HG03460 (cell line): ENCODE measurements around the gene CAPS2.
"Not testable (repeated sequence)": the region's sequence is repeated elsewhere in the genome, so short reads cannot be mapped to it uniquely, and the experiment has no call there.

ENCODE experiments used
- ATAC-seq: cut with Tn5 transposase; IDR thresholded peaks from one replicate; pipeline ENCODE4 v1.9.1; 2021; ENCODE audit not compliant: unreplicated experiment

CAPS2 gene

DNA sequence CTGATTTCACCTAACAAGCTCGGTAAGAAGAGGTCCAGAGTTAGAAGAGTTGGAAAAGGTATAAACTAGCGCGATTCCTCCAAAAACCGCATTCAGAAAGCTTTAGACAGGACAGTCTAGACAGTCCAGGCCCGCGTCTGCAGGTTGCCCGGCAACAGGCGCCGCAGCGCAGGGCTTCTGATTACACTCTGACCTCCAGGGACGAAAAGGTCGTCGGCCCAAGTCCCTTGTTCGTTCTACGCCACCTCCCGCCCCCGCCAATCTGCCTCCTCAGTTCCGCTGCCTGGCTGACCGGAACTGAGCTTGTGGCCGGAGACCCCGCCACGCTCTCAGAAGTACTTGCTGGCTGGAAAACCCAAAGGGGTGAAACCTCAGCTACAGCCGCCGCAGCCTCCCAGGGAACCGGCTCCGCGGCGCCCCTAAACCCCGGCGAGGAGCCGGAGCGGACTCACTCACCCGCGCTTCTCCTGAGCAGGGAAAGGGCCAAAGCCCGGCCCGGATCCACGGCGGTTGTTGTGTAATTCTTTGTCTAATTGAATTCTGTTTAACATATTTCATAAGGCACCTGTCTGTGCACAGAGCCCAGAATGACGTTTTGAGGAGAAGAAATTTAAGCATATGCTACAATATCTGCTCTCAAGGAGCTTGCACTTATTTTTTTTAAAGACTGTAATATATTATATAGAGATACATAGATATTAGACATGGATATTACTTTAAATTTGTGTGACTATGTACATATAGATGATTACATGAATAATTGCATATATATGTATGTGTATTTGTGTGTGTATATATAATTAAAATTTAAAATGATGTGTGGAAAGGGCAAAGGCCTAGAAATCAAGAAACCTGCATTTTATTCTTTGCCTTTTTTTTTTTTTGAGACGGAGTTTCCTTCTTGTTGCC, at the start of gene CAPS2:
Gene CAPS2 (minus strand): TSS at position 407 of the 909 bp plus-strand sequence. CDS start 3,826 bp downstream, outside the sequence.
- ATAC-seq = peak; percentile 81

GRCh38 chr12:75378354-75378753, 48.2 kb upstream of the CAPS2 start:
- no peak for ATAC-seq

DNA sequence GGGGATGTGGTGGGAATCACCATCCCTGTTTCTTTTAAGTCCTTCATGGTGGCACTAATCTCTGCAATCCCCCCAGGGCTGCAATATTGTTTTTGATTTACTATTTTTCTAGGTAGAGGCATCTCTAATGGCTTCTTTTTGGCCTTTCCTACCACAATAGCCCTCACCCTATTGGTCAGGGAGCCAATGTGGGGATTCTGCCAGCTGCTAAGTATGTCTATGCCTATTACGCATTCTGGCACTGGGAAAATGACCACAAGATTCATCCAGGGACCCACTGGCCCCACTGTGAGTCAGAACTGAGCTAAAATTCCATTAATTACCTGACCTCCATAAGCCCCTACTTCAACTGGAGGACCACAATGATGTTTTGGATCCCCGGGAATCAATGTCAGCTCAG, 44.8 kb upstream of the CAPS2 start:
- no peak for ATAC-seq

- ATAC-seq = peak; percentile 65
Measured at GRCh38 chr12:75366629-75367028, 36.5 kb upstream of the CAPS2 start.

DNA sequence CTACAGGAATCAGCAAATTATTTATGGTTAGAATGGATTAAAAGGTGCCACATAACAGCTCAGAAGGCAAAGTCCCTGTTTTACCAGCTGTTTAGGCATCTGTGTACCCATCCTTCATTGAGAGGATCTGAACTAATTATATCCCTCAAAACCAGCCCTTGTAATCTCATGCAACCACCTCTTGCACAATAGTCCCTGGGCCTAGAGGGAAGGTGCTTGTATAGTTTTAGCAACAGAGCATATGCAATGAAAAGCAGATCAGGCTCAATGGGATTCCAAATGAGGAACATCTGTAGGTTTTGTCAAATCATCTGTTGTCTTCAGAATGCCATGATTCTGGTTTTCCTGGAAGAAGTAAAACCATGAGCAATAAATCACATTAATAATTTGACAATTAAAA, 34.8 kb upstream of the CAPS2 start:
- ATAC-seq = no peak

DNA sequence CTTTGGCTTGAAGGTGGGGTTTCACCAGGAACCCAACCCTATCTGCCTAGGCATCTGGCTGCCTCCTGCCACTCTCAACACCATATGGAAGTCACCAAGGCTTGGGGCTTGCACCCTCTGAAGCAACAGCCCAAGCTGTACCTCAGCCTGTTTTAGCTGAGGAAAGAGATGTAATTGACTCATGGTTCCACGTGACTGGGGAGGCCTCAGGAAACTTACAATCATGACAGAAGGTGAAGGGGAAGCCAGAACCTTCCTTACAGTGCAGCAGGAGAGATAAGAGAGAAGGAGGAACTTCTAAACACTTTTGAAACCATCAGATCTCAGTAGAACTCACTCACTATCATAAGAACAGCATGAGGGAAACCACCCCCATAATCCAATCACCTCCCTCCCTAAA, 31.3 kb upstream of the CAPS2 start:
- ATAC-seq = no peak

DNA sequence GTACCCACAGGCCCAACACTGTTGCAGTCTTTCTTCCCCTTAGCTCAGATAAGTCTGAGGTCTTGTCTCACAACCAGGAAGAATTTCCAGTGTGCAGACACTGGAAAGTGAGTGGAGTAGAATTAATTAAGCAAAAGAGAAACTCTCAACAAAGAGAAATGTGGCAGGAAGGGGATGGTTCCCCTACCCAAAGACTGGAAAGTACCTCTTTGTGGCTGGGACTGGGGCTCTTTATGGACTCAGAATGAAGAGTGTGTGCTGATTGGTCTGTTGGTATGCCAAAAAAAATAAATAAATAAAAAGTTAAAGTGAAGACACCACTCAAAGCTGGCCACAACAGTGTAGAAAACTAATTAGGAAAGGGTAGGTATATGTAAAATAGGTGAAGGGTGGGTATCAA, 30.8 kb upstream of the CAPS2 start:
- no peak for ATAC-seq

- no peak for ATAC-seq
Measured at GRCh38 chr12:75354011-75354410, 23.9 kb upstream of the CAPS2 start.

DNA sequence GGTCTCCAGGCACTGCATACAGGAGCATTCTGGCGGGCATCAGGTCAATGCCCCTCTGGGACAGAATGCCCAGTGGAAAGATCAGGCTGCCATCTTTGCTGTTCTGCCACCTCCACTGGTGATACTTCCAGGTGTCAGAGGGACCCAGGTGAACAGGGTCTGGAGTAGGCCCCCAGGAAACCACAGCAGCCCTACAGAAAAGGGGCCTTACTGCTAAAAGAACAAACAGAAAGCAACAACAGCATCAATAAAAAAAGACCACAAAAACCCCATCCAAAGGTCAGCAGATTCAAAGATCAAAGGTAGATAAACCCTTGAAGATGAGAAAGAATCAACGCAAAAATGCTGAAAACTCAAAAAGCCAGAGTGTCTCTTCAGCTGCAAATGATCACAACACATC, 20.3 kb upstream of the CAPS2 start:
- ATAC-seq = no peak

- no peak for ATAC-seq
Measured at GRCh38 chr12:75349946-75350345, 19.8 kb upstream of the CAPS2 start.

GRCh38 chr12:75346215-75346614, 16.1 kb upstream of the CAPS2 start:
- ATAC-seq = not testable (repeated sequence)

- ATAC-seq = no peak
Measured at GRCh38 chr12:75345531-75345930, 15.4 kb upstream of the CAPS2 start.

GRCh38 chr12:75341873-75342272, 11.7 kb upstream of the CAPS2 start:
- ATAC-seq = no peak

DNA sequence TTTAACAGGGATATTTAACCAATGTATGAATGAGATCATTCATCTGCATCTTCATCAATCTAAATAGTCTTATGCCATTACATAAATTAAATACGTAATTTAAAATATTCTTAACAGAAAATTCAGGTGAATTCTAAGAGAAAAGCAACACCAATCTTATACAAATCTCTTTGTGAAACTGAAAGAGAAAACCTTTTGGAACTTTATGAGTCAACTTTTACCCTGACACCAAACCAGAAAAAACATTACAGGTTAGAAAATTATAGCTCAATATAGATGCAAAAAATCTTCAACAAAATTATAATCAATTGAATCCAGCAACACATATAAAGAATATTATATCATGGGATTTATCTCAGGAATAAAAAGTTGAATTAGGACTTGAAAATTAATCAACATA, 7.8 kb upstream of the CAPS2 start:
- ATAC-seq = peak; percentile 55

DNA sequence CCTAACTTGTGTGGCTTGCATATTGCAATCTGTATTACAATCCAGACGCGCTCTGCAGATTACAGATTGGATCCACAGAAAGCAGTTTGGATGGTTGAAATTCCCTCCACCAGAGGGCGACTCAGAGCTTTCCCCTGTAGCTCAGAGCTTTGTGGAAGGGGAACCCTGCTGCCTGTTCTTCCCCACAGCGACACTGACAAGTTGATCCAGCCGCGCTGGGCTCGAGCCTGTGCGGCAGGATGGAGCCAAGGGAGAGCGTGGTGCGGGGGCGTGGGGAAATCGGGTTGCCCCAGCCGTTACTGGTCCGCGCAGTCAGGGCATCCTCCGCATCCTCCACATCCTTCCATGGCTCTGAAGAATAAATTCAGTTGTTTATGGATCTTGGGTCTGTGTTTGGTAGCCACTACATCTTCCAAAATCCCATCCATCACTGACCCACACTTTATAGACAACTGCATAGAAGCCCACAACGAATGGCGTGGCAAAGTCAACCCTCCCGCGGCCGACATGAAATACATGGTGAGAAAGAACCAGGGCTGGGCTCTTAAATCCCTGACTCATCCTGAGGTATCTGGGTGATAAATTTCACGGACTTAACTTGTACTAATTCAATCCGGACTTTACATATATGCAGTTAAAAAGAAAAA, 4.4 kb upstream of the CAPS2 start, which contains the start of gene GLIPR1L1:
Gene GLIPR1L1 (plus strand): TSS at position 287 of the 647 bp plus-strand sequence. CDS start 59 bp downstream, at position 346.
- peak; percentile 59 for ATAC-seq

DNA sequence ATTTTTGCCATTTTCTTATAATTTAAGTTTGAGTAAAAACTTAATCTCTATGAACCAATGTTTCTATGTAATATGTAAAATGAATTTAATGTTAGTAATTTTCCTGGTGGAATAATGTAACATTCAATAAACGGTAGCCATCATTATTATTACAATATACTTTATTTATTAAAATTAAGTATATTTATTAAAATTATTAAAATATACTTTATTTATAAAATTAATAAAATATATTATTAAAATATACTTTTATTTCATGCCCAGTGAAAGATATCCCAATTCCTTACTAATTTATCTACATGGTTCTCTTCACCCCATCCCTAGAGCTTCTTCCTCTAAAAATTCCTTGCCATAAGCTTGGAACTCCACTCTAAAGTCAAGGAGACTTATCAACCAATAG, 2.5 kb downstream of the CAPS2 start:
- ATAC-seq = no peak

DNA sequence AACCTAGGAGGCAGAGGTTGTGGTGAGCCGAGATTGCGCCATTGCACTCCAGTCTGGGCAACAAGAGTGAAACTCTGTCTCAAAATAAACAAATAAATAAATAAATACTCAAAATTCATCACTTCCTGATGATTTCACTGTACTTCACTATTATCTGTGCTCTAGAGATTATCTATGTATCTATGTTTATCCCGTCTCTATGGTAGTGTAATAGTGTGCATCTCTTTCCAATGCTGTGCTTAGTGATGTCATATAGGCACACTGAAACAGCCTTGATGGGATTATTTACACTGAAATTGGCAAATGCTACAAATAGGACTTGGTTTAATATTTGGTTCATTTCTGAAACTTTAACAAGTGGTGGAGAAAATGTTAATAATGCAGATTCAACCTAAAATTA, 6.5 kb downstream of the CAPS2 start:
- no peak for ATAC-seq

DNA sequence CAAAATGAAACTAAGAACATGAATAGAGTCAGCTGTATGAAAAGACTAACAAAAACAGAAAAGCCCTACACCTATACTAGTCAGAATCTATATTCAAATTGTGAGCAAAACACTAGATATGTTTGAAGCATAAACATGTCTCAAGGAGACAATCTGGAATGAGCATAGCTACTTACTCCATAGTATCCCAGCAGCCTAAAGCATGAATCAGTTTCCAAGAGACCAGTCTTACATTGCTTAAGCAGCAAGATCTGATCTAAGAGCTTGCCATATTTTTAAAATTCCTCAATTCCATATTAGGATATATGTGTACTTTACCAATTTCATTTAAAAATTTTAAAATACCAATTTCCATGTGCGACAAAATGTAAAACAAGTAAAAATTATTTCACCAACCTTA, 7.7 kb downstream of the CAPS2 start:
- ATAC-seq = no peak

GRCh38 chr12:75317784-75318183, 12.3 kb downstream of the CAPS2 start:
- no peak for ATAC-seq

DNA sequence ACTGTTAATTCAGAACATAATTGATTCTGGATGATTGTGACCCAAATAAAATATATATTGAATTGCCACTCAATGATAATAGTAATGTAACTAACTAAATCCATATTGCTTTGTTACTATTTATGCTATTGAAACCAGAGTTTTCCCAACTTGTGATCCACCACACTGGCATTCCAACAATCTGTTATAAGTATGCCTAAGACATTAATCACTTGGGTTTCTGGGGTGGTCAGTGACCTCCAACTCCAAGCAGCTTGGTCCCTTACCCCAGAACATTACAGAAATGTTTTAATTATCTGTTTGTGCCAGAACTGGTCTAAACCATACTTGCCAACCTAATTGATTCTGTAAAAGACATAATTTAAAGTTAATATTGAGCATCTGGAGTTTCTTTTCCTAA, 14.6 kb downstream of the CAPS2 start:
- no peak for ATAC-seq

DNA sequence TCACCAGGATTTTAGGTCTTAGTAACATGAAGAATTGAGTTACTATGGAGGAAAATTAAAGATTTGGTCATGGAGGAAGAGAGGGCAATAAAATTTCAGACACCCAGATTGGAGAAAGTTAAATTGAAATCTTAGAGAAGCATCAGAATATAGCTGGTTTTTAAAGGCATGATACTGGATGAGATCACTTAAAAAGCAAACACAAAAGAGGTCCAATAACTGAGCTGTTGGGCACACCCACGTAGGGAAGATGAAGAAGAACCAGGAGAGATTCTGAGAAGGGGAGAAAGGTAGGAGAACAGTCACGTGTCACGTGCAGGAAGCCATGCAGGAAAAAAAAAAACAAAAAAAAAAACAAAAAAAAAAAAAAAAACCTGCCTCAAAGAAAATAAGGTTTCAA, 18.8 kb downstream of the CAPS2 start:
- no peak for ATAC-seq

GRCh38 chr12:75308279-75308678, 21.8 kb downstream of the CAPS2 start:
- no peak for ATAC-seq
